Neuron (in vitro differentiated cells): ENCODE measurements around the gene LRRC37A3.
"Not testable (repeated sequence)": the region's sequence is repeated elsewhere in the genome, so short reads cannot be mapped to it uniquely, and the experiment has no call there.

Source experiments
- H2AFZ ChIP-seq: one replicate; pipeline ENCODE4 v1.6.1; 2013; ENCODE audit warnings: low read depth, mild to moderate bottlenecking, inconsistent platforms, low read length, moderate library complexity
- H3K27me3 ChIP-seq: one replicate; pipeline ENCODE4 v1.6.1; 2013; ENCODE audit warnings: low read length; ENCODE audit not compliant: insufficient read depth
- H3K36me3 ChIP-seq: one replicate; pipeline ENCODE4 v1.6.1; 2013; ENCODE audit warnings: low read length; ENCODE audit not compliant: insufficient read depth
- H3K4me1 ChIP-seq: one replicate; pipeline ENCODE4 v1.6.1; 2013; ENCODE audit warnings: low read length; ENCODE audit not compliant: insufficient read depth
- H3K4me3 ChIP-seq: 2 replicates; pipeline ENCODE4 v1.5.1; 2013; ENCODE audit warnings: mild to moderate bottlenecking, low read length, moderate library complexity
- H3K9me3 ChIP-seq: one replicate; pipeline ENCODE4 v1.6.1; 2013; ENCODE audit warnings: low read length

The LRRC37A3 gene

DNA sequence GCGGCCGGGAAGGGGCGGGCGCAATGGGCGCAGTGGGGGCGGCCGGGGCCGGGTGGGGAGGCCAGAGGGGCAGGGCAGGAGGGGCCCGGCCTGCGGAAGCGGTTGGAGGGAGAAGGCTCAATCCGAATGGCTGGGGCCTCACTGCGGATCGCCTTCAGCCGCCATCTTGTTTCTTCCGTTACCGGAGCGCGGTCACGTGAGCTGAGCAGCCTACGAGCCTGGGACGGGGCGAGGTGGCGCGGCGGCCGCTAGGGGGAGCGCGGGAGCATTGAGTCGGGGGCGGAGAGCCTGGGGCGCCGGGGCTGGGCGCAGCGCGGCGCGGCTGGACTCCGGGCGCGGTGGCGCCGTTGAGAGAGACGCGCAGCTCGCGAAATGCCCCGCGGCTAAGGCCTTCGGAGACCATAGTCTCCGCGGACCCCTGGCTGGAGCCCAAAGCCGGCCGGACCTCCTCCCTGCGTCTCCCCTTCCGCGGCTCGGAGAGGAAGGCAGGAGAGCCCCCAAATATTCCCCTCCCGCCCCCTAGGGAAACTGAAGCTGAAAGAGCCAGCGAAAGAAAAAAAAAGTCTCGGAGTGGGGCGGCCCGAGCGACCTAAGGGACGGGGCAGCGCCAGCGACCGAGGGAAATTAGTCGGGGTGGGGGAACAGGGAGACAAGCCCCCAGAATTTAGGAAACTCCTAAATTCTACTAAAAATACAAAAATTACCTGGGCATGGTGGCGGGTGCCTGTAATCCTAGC lies at the start of gene LRRC37A3:
TSS of gene LRRC37A3 (minus strand) at position 190 of the 737 bp plus-strand sequence. CDS start 22,221 bp downstream, outside the sequence.
- not testable (repeated sequence) for H3K4me1 ChIP-seq, H3K36me3 ChIP-seq, H3K27me3 ChIP-seq, H3K9me3 ChIP-seq
- Histone ChIP-seq H2AFZ (peak within 1 kb of the TSS; percentile 97), H3K4me3 (peak within 1 kb of the TSS; percentile 55)

- Histone ChIP-seq H2AFZ (peak overlapping the region; percentile 95), H3K4me3 (peak overlapping the region; percentile 49), H3K4me1 (peaks cover 11% of the 10 kb centered on the region)
- H3K36me3 ChIP-seq, H3K27me3 ChIP-seq, H3K9me3 ChIP-seq: not testable (repeated sequence)
Measured at GRCh38 chr17:64965873-64966287, 46.6 kb upstream of the LRRC37A3 start.

DNA sequence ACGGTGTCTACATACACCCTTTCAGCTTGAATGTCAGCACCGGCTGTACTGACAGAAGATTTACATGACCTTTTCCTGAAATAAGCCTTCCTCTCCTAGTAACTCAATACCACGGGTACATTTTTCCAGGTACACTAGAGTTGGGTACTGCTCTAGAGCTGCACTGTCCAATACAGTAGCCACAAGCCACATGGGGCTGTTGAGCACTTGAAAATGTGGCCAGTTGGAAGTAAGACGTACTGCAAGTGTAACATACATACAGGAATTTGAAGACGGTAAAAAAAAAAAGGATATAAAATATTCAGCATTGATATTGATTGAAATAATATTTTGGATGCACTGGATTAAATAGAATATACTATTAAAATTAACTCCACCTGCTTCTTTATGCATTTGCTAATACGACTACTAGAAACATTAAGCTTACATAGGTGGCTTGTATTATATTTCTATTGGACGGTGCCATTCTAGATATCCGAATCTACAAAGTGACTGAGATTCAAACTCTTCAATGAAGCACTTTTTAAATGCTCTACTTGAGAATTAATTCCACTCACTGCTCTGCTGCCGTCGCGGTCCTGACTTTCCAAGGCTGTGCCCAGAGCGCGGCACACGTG lies 46.1 kb upstream of the LRRC37A3 start:
- not testable (repeated sequence) for H3K36me3 ChIP-seq, H3K27me3 ChIP-seq, H3K9me3 ChIP-seq
- H3K4me3 ChIP-seq = peak overlapping the region; percentile 49
- peaks cover 11% of the 10 kb centered on the region for H3K4me1 ChIP-seq
- peak overlapping the region; percentile 95 for H2AFZ ChIP-seq

DNA sequence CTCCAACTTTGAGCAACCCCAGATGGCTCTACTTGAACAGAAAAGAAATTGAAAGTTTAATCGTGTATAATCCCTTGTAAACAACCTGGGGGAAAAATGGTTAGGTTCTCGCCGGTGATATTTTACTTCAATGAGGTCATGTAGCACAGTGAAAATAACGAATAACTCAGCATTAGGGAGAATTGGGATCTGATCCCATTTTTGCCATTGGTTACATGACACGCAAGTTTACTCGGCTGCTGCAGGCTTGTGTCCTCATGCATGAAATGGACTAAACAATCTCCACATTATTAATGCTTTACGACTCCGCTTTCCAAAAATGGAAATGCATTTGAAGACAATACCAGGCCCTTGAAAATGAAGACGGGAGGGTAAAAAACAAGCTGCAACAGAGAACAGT lies 45.5 kb upstream of the LRRC37A3 start:
- H3K9me3 ChIP-seq = no peaks in the 10 kb centered on the region
- no peaks in the 10 kb centered on the region for H3K36me3 ChIP-seq
- H3K27me3 ChIP-seq = no peaks in the 10 kb centered on the region
- H3K4me3 ChIP-seq = no peak overlapping the region
- peaks cover 11% of the 10 kb centered on the region for H3K4me1 ChIP-seq
- H2AFZ ChIP-seq = no peak overlapping the region

DNA sequence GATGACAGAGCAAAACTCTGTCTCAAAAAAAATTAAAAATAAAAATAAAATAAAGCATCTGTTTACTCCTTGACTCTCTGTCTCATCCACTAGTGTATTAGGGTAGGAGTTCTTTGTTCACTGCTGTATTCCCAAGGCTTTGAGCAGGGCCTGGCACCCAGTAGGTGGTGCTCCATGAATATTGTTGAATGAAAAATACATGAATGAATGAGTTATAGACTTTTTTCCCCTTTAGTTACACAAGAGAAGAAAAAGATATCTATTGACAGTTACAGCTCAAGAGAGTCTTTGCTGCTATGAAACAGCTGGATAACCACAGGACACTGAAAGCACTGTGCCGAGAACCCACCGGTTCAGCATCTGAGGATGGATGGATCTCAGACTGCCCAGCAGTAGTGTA lies 44.5 kb upstream of the LRRC37A3 start:
- not testable (repeated sequence) for H3K27me3 ChIP-seq, H3K9me3 ChIP-seq, H3K4me3 ChIP-seq, H2AFZ ChIP-seq, H3K36me3 ChIP-seq
- peaks cover 11% of the 10 kb centered on the region for H3K4me1 ChIP-seq

GRCh38 chr17:64961563-64962378 lies 42.5 kb upstream of the LRRC37A3 start:
- not testable (repeated sequence) for H3K27me3 ChIP-seq, H3K36me3 ChIP-seq, H3K4me3 ChIP-seq, H3K9me3 ChIP-seq, H2AFZ ChIP-seq
- H3K4me1 ChIP-seq = peaks cover 11% of the 10 kb centered on the region

DNA sequence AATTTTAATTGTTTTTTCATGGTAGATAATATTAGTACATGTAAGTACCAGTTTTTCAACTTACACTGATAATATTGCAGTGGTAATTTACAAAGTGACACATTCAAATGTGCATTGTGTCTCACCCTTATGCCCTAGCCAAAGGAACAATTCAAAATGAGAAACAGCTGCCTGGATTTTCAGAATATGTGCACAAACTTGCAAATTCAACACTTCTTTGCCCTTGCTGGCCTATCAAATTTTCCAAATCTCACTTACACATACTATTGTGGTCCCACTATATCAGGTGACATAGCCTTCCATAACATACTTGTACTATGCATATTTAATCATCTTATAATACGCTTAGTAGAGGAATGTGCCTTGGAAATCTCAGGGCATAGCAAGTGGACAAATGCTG lies 32.6 kb upstream of the LRRC37A3 start:
- Histone ChIP-seq H3K27me3 (no peaks in the 10 kb centered on the region), H2AFZ (no peak overlapping the region), H3K9me3 (no peaks in the 10 kb centered on the region), H3K36me3 (no peaks in the 10 kb centered on the region), H3K4me3 (no peak overlapping the region), H3K4me1 (no peaks in the 10 kb centered on the region)

- H3K4me1 ChIP-seq = no peaks in the 10 kb centered on the region
- no peaks in the 10 kb centered on the region for H3K36me3 ChIP-seq
- H3K9me3 ChIP-seq = no peaks in the 10 kb centered on the region
- H3K4me3 ChIP-seq = no peak overlapping the region
- H2AFZ ChIP-seq = no peak overlapping the region
- no peaks in the 10 kb centered on the region for H3K27me3 ChIP-seq
Measured at GRCh38 chr17:64950871-64951270, 31.6 kb upstream of the LRRC37A3 start.

GRCh38 chr17:64947152-64947551 lies 27.9 kb upstream of the LRRC37A3 start:
- Histone ChIP-seq H3K36me3 (no peaks in the 10 kb centered on the region), H3K4me3 (no peak overlapping the region), H3K9me3 (no peaks in the 10 kb centered on the region), H3K4me1 (no peaks in the 10 kb centered on the region), H2AFZ (no peak overlapping the region), H3K27me3 (no peaks in the 10 kb centered on the region)

GRCh38 chr17:64941761-64942160 lies 22.5 kb upstream of the LRRC37A3 start:
- H3K27me3 ChIP-seq = no peaks in the 10 kb centered on the region
- H3K4me3 ChIP-seq = no peak overlapping the region
- no peaks in the 10 kb centered on the region for H3K4me1 ChIP-seq
- H3K9me3 ChIP-seq = no peaks in the 10 kb centered on the region
- H2AFZ ChIP-seq = no peak overlapping the region
- H3K36me3 ChIP-seq = no peaks in the 10 kb centered on the region

- no peaks in the 10 kb centered on the region for H3K4me1 ChIP-seq
- no peaks in the 10 kb centered on the region for H3K9me3 ChIP-seq
- H3K27me3 ChIP-seq = no peaks in the 10 kb centered on the region
- H3K4me3 ChIP-seq = no peak overlapping the region
- no peaks in the 10 kb centered on the region for H3K36me3 ChIP-seq
- H2AFZ ChIP-seq = no peak overlapping the region
Measured at GRCh38 chr17:64941045-64941444, 21.8 kb upstream of the LRRC37A3 start.

DNA sequence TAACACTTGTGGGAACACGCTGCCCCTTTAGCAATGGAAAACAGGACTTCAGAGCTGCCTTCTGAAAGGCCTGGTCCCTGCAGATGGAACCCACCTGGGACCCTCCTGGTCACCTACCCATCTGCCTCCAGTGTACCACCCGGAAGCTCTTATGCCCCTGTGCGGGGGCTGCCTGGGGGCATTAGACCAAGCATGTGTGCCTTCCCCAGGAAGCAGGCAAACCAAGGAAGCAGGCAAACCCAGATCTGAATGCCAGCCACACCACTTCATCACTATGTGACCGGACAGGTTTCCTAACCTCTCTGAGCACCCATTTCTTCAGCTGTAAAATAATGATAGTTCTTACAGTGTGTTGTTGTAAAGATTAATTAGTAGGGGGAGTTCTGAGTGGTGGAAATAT lies 20.8 kb upstream of the LRRC37A3 start:
- no peak overlapping the region for H2AFZ ChIP-seq
- no peaks in the 10 kb centered on the region for H3K27me3 ChIP-seq
- H3K9me3 ChIP-seq = no peaks in the 10 kb centered on the region
- no peaks in the 10 kb centered on the region for H3K4me1 ChIP-seq
- no peak overlapping the region for H3K4me3 ChIP-seq
- no peaks in the 10 kb centered on the region for H3K36me3 ChIP-seq

GRCh38 chr17:64938925-64939474 lies 19.7 kb upstream of the LRRC37A3 start:
- no peaks in the 10 kb centered on the region for H3K9me3 ChIP-seq
- no peaks in the 10 kb centered on the region for H3K4me1 ChIP-seq
- no peak overlapping the region for H2AFZ ChIP-seq
- no peak overlapping the region for H3K4me3 ChIP-seq
- H3K36me3 ChIP-seq = no peaks in the 10 kb centered on the region
- no peaks in the 10 kb centered on the region for H3K27me3 ChIP-seq
